ENCODE data around the gene SLC39A11. TPM values are rescaled to one million over a fixed set of nuclear protein-coding genes. Genes with fewer than 3 reads are reported as not detected.

SLC39A11 gene
- total RNA-seq, 1 experiment from 2014 or later, result 15.2 TPM

DNA sequence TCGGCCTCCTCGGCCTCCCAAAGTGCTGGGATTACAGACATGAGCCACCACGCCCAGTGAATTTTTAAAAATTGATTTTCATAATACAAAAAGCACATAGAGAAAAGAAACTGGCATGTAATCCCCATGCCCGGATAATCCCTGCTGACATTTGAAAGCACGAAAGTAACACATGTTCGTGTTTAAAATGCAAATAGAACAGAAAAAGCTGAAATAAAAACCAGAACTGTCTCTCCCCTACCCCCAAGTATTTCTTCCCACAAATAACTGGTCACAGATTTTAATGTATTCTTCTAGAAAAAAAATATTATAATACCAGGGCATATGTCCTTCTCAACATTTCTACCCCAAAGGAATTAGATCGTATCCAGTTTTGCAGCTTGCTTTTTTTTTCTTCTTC is 222.9 kb downstream of the SLC39A11 start:
- Histone ChIP-seq H3K14ac (ENCODE audit: insufficient read depth, low read length) (no peak overlapping the region), H2BK12ac (ENCODE audit: insufficient read length, low read depth, low read length) (no peak overlapping the region), H3K9me3 (ENCODE audit: control insufficient read depth, low read depth, low read length) (no peaks in the 10 kb centered on the region), H3K18ac (ENCODE audit: insufficient read length, low read depth, low read length) (no peak overlapping the region), H2BK120ac (ENCODE audit: low read depth, low read length, poor library complexity, severe bottlenecking) (no peak overlapping the region), H4K20me1 (ENCODE audit: control insufficient read depth, insufficient read depth, insufficient read length) (no peaks in the 10 kb centered on the region), H2BK20ac (ENCODE audit: low read depth, low read length, poor library complexity, severe bottlenecking) (no peak overlapping the region), H3K4ac (ENCODE audit: low read depth, low read length) (no peak overlapping the region), H3K4me2 (ENCODE audit: insufficient read depth, insufficient read length, low read length) (no peak overlapping the region), H3T11ph (ENCODE audit: low read length) (no peak overlapping the region), H4K91ac (ENCODE audit: insufficient read length, low read depth, low read length) (no peak overlapping the region), H2BK5ac (ENCODE audit: insufficient read length, low read length) (no peak overlapping the region), H3K27me3 (ENCODE audit: insufficient read depth, low read length) (no peaks in the 10 kb centered on the region), H2AK5ac (ENCODE audit: insufficient read length, low read length) (no peak overlapping the region), H3K9ac (ENCODE audit: extremely low read depth, insufficient read length, low read length) (no peak overlapping the region), H3K56ac (ENCODE audit: insufficient read length, low read depth, low read length) (no peak overlapping the region), H4K5ac (ENCODE audit: insufficient read length, low read depth, low read length) (no peak overlapping the region), H3K23ac (ENCODE audit: insufficient read length, low read depth, low read length) (no peak overlapping the region), H2AFZ (ENCODE audit: low read length) (no peak overlapping the region), H4K8ac (replicated peaks; ENCODE audit: insufficient read length, low read depth, low read length) (no peak overlapping the region), H2BK15ac (ENCODE audit: low read depth, low read length) (no peak overlapping the region), H3K23me2 (ENCODE audit: insufficient read length, low read depth, low read length, poor library complexity, severe bottlenecking) (no peaks in the 10 kb centered on the region), H3K4me1 (ENCODE audit: insufficient read depth, low read length) (no peaks in the 10 kb centered on the region), H3K27ac (ENCODE audit: insufficient read length, low read depth, low read length) (no peak overlapping the region), H3K79me2 (ENCODE audit: insufficient read depth, low read length) (no peaks in the 10 kb centered on the region; the same call in 1 of the 2 replicates), H3K79me1 (ENCODE audit: insufficient read depth, low read depth, low read length, poor library complexity, severe bottlenecking) (no peaks in the 10 kb centered on the region)
- no peaks in the 10 kb centered on the region; the same call in 1 of the 2 replicates for H3K27me3 Mint-ChIP-seq (ENCODE audit: low read depth)
- no CpG with 5 or more reads among the region's 7 CpGs for WGBS (ENCODE audit: extremely low coverage, insufficient read length, low lambda C conversion rate)
- peaks cover 0 to 15% (median 8%) of the 10 kb centered on the region in 3 experiments; a peak in 5 of 7 replicates for H3K36me3 Mint-ChIP-seq (ENCODE audit: insufficient read depth in 1 of 3, low read depth in 3 of 3)
- H3K4me1 Mint-ChIP-seq, result no peaks in the 10 kb centered on the region
- TF ChIP-seq, protein P1, sequence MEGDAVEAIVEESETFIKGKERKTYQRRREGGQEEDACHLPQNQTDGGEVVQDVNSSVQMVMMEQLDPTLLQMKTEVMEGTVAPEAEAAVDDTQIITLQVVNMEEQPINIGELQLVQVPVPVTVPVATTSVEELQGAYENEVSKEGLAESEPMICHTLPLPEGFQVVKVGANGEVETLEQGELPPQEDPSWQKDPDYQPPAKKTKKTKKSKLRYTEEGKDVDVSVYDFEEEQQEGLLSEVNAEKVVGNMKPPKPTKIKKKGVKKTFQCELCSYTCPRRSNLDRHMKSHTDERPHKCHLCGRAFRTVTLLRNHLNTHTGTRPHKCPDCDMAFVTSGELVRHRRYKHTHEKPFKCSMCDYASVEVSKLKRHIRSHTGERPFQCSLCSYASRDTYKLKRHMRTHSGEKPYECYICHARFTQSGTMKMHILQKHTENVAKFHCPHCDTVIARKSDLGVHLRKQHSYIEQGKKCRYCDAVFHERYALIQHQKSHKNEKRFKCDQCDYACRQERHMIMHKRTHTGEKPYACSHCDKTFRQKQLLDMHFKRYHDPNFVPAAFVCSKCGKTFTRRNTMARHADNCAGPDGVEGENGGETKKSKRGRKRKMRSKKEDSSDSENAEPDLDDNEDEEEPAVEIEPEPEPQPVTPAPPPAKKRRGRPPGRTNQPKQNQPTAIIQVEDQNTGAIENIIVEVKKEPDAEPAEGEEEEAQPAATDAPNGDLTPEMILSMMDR (conservative IDR thresholded peaks at IDR 0.05), result no peak
- peaks cover 16 to 17% of the 10 kb centered on the region in 2 experiments for H3K9me3 Mint-ChIP-seq
- no peak overlapping the region for H3K4me3 Mint-ChIP-seq
- H3K27ac Mint-ChIP-seq, result no peak overlapping the region
- DNase-seq, result no peak
